Skeletal muscle satellite cell (primary cell): ENCODE results near the gene LINGO1.

Experiments
- H3K27me3 ChIP-seq: 2 replicates; pipeline ENCODE4 v1.7.0; 2013; ENCODE audit warnings: low read length; ENCODE audit not compliant: control insufficient read depth, insufficient read depth
- H3K36me3 ChIP-seq: 2 replicates; pipeline ENCODE4 v1.7.0; 2013; ENCODE audit warnings: mild to moderate bottlenecking, control low read depth, low read length; ENCODE audit not compliant: insufficient read depth
- H3K4me1 ChIP-seq: 2 replicates; pipeline ENCODE4 v1.7.0; 2013; ENCODE audit warnings: low read length; ENCODE audit not compliant: control insufficient read depth, insufficient read depth
- H3K4me2 ChIP-seq: 2 replicates; pipeline ENCODE4 v1.7.0; 2013; ENCODE audit warnings: mild to moderate bottlenecking, low read length
- H3K4me3 ChIP-seq: 2 replicates; pipeline ENCODE4 v1.7.0; 2013; ENCODE audit warnings: low read length
- H3K9ac ChIP-seq: 2 replicates; pipeline ENCODE4 v1.7.0; 2013; ENCODE audit warnings: mild to moderate bottlenecking, low read depth, low read length, moderate library complexity
- H3K9me3 ChIP-seq: replicated peaks from 2 replicates; pipeline ENCODE4 v1.7.0; 2013; ENCODE audit warnings: mild to moderate bottlenecking, control low read depth, low read length

LINGO1 gene

DNA sequence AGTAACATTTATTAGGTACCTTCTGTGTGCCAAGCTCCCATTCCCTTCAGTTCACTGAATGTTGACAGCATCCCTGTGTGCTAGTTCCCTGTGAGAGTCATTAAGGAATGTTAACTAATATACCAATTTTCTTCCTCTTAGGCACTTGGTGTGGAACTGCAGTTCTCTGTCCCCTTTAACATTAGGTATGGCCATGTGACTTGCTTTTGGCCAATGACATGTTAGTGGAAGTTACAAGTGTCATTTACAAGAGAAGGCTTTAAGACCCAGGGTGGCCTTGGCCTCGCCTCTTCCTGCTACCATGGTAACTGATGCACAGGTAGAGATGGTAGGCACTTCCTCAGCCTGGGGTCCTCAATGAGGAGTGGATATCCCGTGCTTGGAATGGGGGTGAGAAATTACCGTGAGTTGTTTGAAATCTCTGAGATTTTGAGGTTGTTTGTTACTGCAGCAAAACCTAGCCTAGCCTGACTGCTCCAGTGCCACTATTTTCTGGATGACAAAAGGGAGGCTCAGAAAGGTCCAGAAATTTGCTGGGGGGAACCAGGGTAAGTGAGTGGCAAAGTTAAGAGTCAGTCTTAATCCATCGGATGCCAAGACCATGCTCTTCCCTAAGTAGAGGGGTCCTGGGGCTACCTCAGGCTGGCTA, 21.2 kb upstream of the LINGO1 start:
- H3K9me3 ChIP-seq: no peaks in the 10 kb centered on the region
- H3K4me1 ChIP-seq: no peaks in the 10 kb centered on the region
- H3K4me3 ChIP-seq: no peak overlapping the region
- H3K4me2 ChIP-seq: no peak overlapping the region
- peaks cover 79% of the 10 kb centered on the region for H3K27me3 ChIP-seq
- H3K36me3 ChIP-seq: no peaks in the 10 kb centered on the region
- H3K9ac ChIP-seq: no peak overlapping the region

DNA sequence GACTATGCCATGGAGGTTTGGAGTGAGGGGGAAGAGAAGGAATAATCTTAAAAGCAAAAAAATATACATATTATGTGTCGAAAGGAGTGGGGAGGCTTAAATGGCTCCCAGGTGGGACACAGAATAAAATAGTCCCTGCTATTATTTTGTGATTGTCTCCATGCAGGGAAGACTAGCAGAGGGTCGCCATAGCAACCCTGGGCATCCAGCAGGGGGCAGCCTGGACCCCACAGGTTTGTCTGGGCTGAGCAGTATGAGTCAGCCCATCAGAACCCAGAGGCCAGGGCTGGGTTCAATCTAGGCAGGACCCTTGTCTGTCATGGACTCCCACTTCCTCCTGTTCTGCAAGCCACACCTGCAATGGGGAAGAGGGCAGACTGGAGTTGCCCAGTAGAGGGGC, 17.6 kb upstream of the LINGO1 start:
- Histone ChIP-seq H3K9me3 (no peaks in the 10 kb centered on the region), H3K4me1 (no peaks in the 10 kb centered on the region), H3K36me3 (no peaks in the 10 kb centered on the region), H3K4me3 (no peak overlapping the region), H3K9ac (no peak overlapping the region), H3K4me2 (no peak overlapping the region), H3K27me3 (peaks cover 46% of the 10 kb centered on the region)

DNA sequence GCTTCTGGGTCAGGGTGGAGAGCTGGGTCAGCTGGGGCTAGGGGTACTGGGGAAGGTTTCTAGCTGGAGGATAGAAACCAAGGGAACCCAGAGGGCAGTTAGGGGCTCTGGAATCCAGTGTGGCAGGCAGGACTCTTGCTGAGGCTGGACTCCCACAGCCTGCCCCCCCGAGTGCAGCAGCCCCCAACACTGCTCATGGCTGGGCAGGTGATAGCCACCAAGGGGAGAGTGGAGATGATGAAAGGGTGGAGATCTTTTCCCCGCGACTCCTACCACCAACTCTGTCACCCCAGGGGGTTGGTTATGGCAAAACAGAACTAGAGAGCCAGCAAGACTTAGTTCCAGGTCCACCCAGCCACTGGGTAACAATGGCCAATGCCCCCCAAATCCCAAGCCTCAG, 16.9 kb upstream of the LINGO1 start:
- no peaks in the 10 kb centered on the region for H3K9me3 ChIP-seq
- no peak overlapping the region for H3K4me2 ChIP-seq
- H3K4me1 ChIP-seq: no peaks in the 10 kb centered on the region
- H3K4me3 ChIP-seq: no peak overlapping the region
- H3K9ac ChIP-seq: no peak overlapping the region
- H3K27me3 ChIP-seq: peaks cover 46% of the 10 kb centered on the region
- H3K36me3 ChIP-seq: no peaks in the 10 kb centered on the region

GRCh38 chr15:77649017-77649416, 16.3 kb upstream of the LINGO1 start:
- no peaks in the 10 kb centered on the region for H3K36me3 ChIP-seq
- H3K9ac ChIP-seq: no peak overlapping the region
- no peaks in the 10 kb centered on the region for H3K4me1 ChIP-seq
- H3K27me3 ChIP-seq: peaks cover 52% of the 10 kb centered on the region
- H3K9me3 ChIP-seq: no peaks in the 10 kb centered on the region
- H3K4me2 ChIP-seq: no peak overlapping the region
- H3K4me3 ChIP-seq: no peak overlapping the region

GRCh38 chr15:77647961-77648360, 15.2 kb upstream of the LINGO1 start:
- H3K27me3 ChIP-seq: peaks cover 46% of the 10 kb centered on the region
- no peaks in the 10 kb centered on the region for H3K4me1 ChIP-seq
- H3K36me3 ChIP-seq: no peaks in the 10 kb centered on the region
- H3K9me3 ChIP-seq: no peaks in the 10 kb centered on the region
- H3K4me2 ChIP-seq: no peak overlapping the region
- no peak overlapping the region for H3K9ac ChIP-seq
- no peak overlapping the region for H3K4me3 ChIP-seq

GRCh38 chr15:77646104-77646694, 13.5 kb upstream of the LINGO1 start:
- Histone ChIP-seq H3K4me3 (no peak overlapping the region), H3K9me3 (no peaks in the 10 kb centered on the region), H3K4me2 (no peak overlapping the region), H3K4me1 (no peaks in the 10 kb centered on the region), H3K9ac (no peak overlapping the region), H3K36me3 (no peaks in the 10 kb centered on the region), H3K27me3 (peaks cover 38% of the 10 kb centered on the region)

GRCh38 chr15:77645602-77646001, 12.9 kb upstream of the LINGO1 start:
- H3K9ac ChIP-seq: no peak overlapping the region
- no peaks in the 10 kb centered on the region for H3K4me1 ChIP-seq
- H3K4me2 ChIP-seq: no peak overlapping the region
- no peaks in the 10 kb centered on the region for H3K9me3 ChIP-seq
- peaks cover 38% of the 10 kb centered on the region for H3K27me3 ChIP-seq
- no peak overlapping the region for H3K4me3 ChIP-seq
- H3K36me3 ChIP-seq: no peaks in the 10 kb centered on the region

- Histone ChIP-seq H3K4me2 (no peak overlapping the region), H3K36me3 (no peaks in the 10 kb centered on the region), H3K4me1 (no peaks in the 10 kb centered on the region), H3K9ac (no peak overlapping the region), H3K9me3 (no peaks in the 10 kb centered on the region), H3K4me3 (no peak overlapping the region), H3K27me3 (peaks cover 42% of the 10 kb centered on the region)
Observed at GRCh38 chr15:77644543-77645247, 12.0 kb upstream of the LINGO1 start.

DNA sequence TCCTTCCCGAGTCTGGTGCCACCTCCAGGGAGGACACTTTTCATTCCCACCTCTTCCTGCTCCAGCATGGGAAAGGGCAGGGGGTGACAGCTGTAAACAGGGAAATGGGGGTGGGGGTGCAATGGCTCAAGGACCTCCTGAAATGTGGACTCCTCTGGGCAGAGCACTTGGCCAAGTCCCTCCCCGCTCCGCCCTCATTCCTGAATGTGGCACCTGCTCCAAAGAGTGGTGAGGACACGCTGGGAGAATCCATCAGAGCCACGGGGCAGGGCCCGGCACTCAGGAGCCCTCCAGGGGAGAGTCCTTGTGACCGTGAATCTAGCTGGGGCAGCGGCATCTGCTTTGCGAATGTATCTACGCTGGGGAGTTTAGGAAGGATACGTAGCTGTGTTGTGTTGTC, 11.1 kb upstream of the LINGO1 start:
- H3K9me3 ChIP-seq: no peaks in the 10 kb centered on the region
- H3K9ac ChIP-seq: no peak overlapping the region
- H3K36me3 ChIP-seq: no peaks in the 10 kb centered on the region
- H3K27me3 ChIP-seq: peaks cover 46% of the 10 kb centered on the region
- no peak overlapping the region for H3K4me2 ChIP-seq
- H3K4me1 ChIP-seq: no peaks in the 10 kb centered on the region
- H3K4me3 ChIP-seq: no peak overlapping the region

GRCh38 chr15:77642793-77643430, 10.2 kb upstream of the LINGO1 start:
- H3K4me1 ChIP-seq: no peaks in the 10 kb centered on the region
- H3K9ac ChIP-seq: no peak overlapping the region
- peaks cover 54% of the 10 kb centered on the region for H3K27me3 ChIP-seq
- no peak overlapping the region for H3K4me3 ChIP-seq
- no peaks in the 10 kb centered on the region for H3K9me3 ChIP-seq
- no peak overlapping the region for H3K4me2 ChIP-seq
- H3K36me3 ChIP-seq: no peaks in the 10 kb centered on the region

GRCh38 chr15:77641999-77642398, 9.3 kb upstream of the LINGO1 start:
- no peak overlapping the region for H3K4me2 ChIP-seq
- peaks cover 63% of the 10 kb centered on the region for H3K27me3 ChIP-seq
- H3K9ac ChIP-seq: no peak overlapping the region
- H3K4me3 ChIP-seq: no peak overlapping the region
- no peaks in the 10 kb centered on the region for H3K9me3 ChIP-seq
- H3K4me1 ChIP-seq: no peaks in the 10 kb centered on the region
- no peaks in the 10 kb centered on the region for H3K36me3 ChIP-seq
